SH-SY5Y (cell line): Measurements from ENCODE around the gene RTN4RL1.

Source experiments
- GATA2 ChIP-seq: IDR thresholded peaks from 2 replicates; pipeline ENCODE4 v1.6.1; 2011; ENCODE audit warnings: mild to moderate bottlenecking, low read depth, low read length
- GATA3 ChIP-seq: IDR thresholded peaks from 2 replicates; pipeline ENCODE4 v1.6.1; 2011; ENCODE audit warnings: low read depth, mild to moderate bottlenecking, low read length, moderate library complexity

GRCh38 chr17:1961189-1961588 lies 63.9 kb downstream of the RTN4RL1 start:
- TF ChIP-seq GATA2 = no peak
- TF ChIP-seq GATA3 = no peak
